DND-41 (cell line): Measurements from ENCODE around the gene HMGA1.

Experiments used
- EZH2 ChIP-seq: IDR thresholded peaks from 3 replicates; pipeline ENCODE4 v1.6.1; 2012; ENCODE audit warnings: borderline replicate concordance, low read depth, mild to moderate bottlenecking, moderate library complexity, low read length, inconsistent platforms; ENCODE audit not compliant: severe bottlenecking
- TF ChIP-seq, protein P1 (sequence below): IDR thresholded peaks from 2 replicates; pipeline ENCODE4 v1.5.1; 2012; ENCODE audit warnings: borderline replicate concordance, low read length, moderate library complexity, mild to moderate bottlenecking; ENCODE audit not compliant: poor library complexity, severe bottlenecking; ENCODE audit errors: extremely low read depth

DNA sequence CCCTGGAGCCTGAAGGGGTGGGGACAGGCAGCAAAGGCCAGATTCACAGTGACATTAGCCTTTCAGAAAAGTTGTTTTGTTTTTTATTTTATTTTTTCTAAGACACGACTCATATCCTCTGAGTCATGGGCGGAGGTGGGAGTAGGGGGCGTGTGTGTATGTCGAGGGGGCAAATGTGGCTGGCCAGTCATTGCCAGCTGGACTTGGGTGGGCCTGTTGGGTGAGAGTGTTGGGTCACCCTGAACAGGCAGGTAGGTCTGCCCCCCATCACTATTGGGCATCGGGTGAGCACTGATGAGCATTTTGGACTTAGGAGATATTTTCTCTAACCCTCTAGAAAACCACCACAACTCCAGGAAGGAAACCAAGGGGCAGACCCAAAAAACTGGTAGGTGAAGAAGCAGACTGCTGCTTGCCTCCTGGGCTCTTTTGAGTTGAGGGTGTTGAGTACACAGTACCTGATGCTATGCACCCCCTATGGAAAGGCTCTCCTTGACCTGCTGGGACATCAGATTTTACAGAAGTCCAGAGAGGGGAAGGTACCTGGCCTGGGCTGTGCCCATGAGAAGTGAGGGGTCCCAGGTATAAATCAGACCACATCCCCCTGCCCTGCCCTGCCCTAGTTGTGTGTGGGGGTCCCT is 6.6 kb downstream of the HMGA1 start:
- TF ChIP-seq, protein P1, sequence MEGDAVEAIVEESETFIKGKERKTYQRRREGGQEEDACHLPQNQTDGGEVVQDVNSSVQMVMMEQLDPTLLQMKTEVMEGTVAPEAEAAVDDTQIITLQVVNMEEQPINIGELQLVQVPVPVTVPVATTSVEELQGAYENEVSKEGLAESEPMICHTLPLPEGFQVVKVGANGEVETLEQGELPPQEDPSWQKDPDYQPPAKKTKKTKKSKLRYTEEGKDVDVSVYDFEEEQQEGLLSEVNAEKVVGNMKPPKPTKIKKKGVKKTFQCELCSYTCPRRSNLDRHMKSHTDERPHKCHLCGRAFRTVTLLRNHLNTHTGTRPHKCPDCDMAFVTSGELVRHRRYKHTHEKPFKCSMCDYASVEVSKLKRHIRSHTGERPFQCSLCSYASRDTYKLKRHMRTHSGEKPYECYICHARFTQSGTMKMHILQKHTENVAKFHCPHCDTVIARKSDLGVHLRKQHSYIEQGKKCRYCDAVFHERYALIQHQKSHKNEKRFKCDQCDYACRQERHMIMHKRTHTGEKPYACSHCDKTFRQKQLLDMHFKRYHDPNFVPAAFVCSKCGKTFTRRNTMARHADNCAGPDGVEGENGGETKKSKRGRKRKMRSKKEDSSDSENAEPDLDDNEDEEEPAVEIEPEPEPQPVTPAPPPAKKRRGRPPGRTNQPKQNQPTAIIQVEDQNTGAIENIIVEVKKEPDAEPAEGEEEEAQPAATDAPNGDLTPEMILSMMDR: no peak
- no peak for TF ChIP-seq EZH2
